OCI-LY1 (cell line): ENCODE data around the gene TSC1.

Experiments used
- H2AFZ ChIP-seq: fragments of 200-600 bp; sonication (generic), shearing (Covaris generic); 2 replicates; pipeline ENCODE4 v1.6.0; 2014; ENCODE audit warnings: antibody characterized with exemption, mild to moderate bottlenecking, low read length
- H3F3A ChIP-seq: fragments of 200-600 bp; sonication (generic), shearing (Covaris generic); 2 replicates; pipeline ENCODE4 v1.6.0; 2014; ENCODE audit warnings: mild to moderate bottlenecking, antibody characterized with exemption, low read length, moderate library complexity; ENCODE audit not compliant: insufficient read depth
- H3K27ac ChIP-seq: fragments of 200-600 bp; sonication (generic); 2 replicates; pipeline ENCODE4 v1.5.1; 2014; ENCODE audit warnings: low read length, mixed run types, mild to moderate bottlenecking, low read depth; ENCODE audit not compliant: poor library complexity, severe bottlenecking
- H3K27me3 ChIP-seq: fragments of 200-600 bp; sonication (generic); 2 replicates; pipeline ENCODE4 v1.6.0; 2014; ENCODE audit warnings: antibody characterized with exemption, mild to moderate bottlenecking, low read length, moderate library complexity; ENCODE audit not compliant: insufficient read depth
- H3K36me3 ChIP-seq: fragments of 200-600 bp; sonication (generic); 2 replicates; pipeline ENCODE4 v1.6.1; 2014; ENCODE audit warnings: mild to moderate bottlenecking, antibody characterized with exemption, low read length, moderate library complexity, mixed read lengths; ENCODE audit not compliant: insufficient read depth
- H3K4me1 ChIP-seq: fragments of 200-600 bp; sonication (generic); 2 replicates; pipeline ENCODE4 v1.5.1; 2014; ENCODE audit warnings: mild to moderate bottlenecking, low read length, moderate library complexity; ENCODE audit not compliant: insufficient read depth, severe bottlenecking
- H3K4me2 ChIP-seq: fragments of 200-600 bp; sonication (generic), shearing (Covaris generic); 2 replicates; pipeline ENCODE4 v1.6.1; 2014; ENCODE audit warnings: low read length
- H3K4me3 ChIP-seq: fragments of 200-600 bp; sonication (generic); 2 replicates; pipeline ENCODE4 v1.5.1; 2014; ENCODE audit warnings: low read length, low read depth, mild to moderate bottlenecking, mixed read lengths; ENCODE audit not compliant: poor library complexity, severe bottlenecking
- H3K79me2 ChIP-seq: fragments of 200-600 bp; shearing (Covaris generic); 2 replicates; pipeline ENCODE4 v1.6.1; 2016; ENCODE audit warnings: mixed run types, low read length, mixed read lengths; ENCODE audit not compliant: insufficient read depth
- H3K9ac ChIP-seq: fragments of 200-600 bp; sonication (generic), shearing (Covaris generic); 2 replicates; pipeline ENCODE4 v1.6.1; 2014; ENCODE audit warnings: mild to moderate bottlenecking, low read length, mixed read lengths
- H3K9me2 ChIP-seq: fragments of 200-600 bp; sonication (generic), shearing (Covaris generic); 2 replicates; pipeline ENCODE4 v1.6.1; 2014; ENCODE audit warnings: low read depth, mild to moderate bottlenecking, low read length, mixed read lengths
- H3K9me3 ChIP-seq: fragments of 200-600 bp; shearing (Covaris generic); 2 replicates; pipeline ENCODE4 v1.6.1; 2014; ENCODE audit warnings: low read length, mixed read lengths
- H4K20me1 ChIP-seq: fragments of 200-600 bp; sonication (generic), shearing (Covaris generic); 2 replicates; pipeline ENCODE4 v1.6.0; 2016; ENCODE audit warnings: mild to moderate bottlenecking, low read length; ENCODE audit not compliant: insufficient read depth
- CTCF ChIP-seq: fragments of 200-600 bp; sonication (generic), shearing (Covaris generic); IDR thresholded peaks from 2 replicates; pipeline ENCODE4 v1.5.1; 2017; ENCODE audit warnings: mild to moderate bottlenecking, antibody characterized with exemption, low read length, moderate library complexity, mixed read lengths
- EZH2 ChIP-seq: fragments of 200-600 bp; sonication (generic), shearing (Covaris generic); IDR thresholded peaks from 2 replicates; pipeline ENCODE4 v1.8.0; 2017; ENCODE audit warnings: borderline replicate concordance, mixed run types, mild to moderate bottlenecking, antibody characterized with exemption, low read length, moderate library complexity, mixed read lengths

The TSC1 gene

DNA sequence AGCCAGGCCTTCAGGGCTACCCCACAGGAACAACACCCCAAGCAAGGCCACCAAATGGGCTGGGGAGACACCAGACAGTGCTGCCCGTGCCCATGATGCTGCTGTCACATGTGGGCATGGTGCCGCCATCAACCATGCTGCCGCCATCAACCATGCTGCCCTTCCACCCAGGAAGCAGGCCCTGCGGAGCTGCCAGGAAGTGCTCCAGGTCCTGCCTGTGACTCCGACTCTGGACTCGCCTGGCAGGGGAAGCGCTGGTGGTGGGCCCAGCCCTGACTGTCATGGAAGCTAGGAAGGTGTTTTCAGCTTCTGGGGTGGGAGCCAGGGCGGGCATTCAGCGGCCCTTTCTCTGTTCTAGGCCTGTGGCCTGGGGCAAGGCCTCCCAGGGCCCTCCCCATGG is 75.2 kb downstream of the TSC1 start:
- H2AFZ ChIP-seq = no peak overlapping the region
- H3K4me1 ChIP-seq = no peaks in the 10 kb centered on the region
- H3F3A ChIP-seq = no peaks in the 10 kb centered on the region
- no peak overlapping the region for H3K4me3 ChIP-seq
- H3K4me2 ChIP-seq = no peak overlapping the region
- TF ChIP-seq EZH2 = no peak
- no peak for TF ChIP-seq CTCF
- H3K36me3 ChIP-seq = no peaks in the 10 kb centered on the region
- no peak overlapping the region for H3K9ac ChIP-seq
- H3K79me2 ChIP-seq = no peaks in the 10 kb centered on the region
- H3K27me3 ChIP-seq = no peaks in the 10 kb centered on the region
- no peaks in the 10 kb centered on the region for H3K9me2 ChIP-seq
- H3K9me3 ChIP-seq = no peaks in the 10 kb centered on the region
- no peaks in the 10 kb centered on the region for H4K20me1 ChIP-seq
- no peak overlapping the region for H3K27ac ChIP-seq

DNA sequence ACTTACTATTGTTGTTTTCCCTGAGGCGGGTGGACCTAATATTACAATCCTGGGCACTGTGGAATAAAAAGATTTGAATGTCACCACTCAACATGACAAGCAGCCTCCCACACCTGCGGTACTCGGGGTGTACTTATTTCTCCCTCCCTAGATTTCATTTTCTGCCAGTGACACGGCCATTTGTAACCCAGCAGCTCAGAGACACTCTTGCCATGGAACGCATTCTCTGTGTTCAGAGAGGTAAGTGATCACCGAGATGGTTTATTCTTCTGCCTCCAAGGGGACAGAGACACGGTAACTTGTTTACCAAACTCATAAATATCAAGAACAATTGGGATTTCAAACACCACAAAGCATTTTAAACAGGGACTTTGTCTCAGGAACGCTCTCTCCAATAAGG is 77.5 kb downstream of the TSC1 start:
- Histone ChIP-seq H4K20me1 (no peaks in the 10 kb centered on the region), H3K4me2 (no peak overlapping the region), H3K4me1 (no peaks in the 10 kb centered on the region), H3K9me3 (no peaks in the 10 kb centered on the region), H3K27me3 (no peaks in the 10 kb centered on the region; the same call in 1 of the 2 replicates), H3K9me2 (no peaks in the 10 kb centered on the region), H3K27ac (no peak overlapping the region), H3K4me3 (no peak overlapping the region), H2AFZ (no peak overlapping the region), H3K9ac (no peak overlapping the region), H3F3A (no peaks in the 10 kb centered on the region), H3K79me2 (no peaks in the 10 kb centered on the region), H3K36me3 (no peaks in the 10 kb centered on the region)
- TF ChIP-seq EZH2 (no peak), CTCF (no peak)

DNA sequence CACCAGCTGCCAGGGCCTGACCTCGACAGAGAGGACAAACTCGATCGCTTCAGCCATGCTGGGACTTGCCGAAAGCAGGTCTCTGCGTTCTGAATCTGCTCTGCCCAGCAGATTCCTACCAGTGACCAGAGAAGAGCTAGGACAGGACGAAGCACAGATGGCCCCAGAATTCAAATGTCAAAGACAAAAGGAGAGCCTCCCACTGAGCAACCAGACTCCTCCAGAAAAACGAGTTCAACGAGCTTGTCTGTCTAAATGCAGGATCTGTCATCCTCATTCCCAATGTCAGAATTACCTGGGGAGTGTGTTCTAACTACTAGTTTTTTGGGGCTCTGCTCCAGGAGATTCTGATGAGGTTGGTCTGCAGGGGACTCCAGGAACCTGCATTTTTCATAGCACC is 79.7 kb downstream of the TSC1 start:
- H3K9ac ChIP-seq = no peak overlapping the region
- no peaks in the 10 kb centered on the region for H3F3A ChIP-seq
- no peaks in the 10 kb centered on the region for H3K36me3 ChIP-seq
- no peaks in the 10 kb centered on the region for H3K9me3 ChIP-seq
- no peaks in the 10 kb centered on the region for H3K4me1 ChIP-seq
- H3K4me3 ChIP-seq = no peak overlapping the region
- H3K4me2 ChIP-seq = no peak overlapping the region
- no peaks in the 10 kb centered on the region for H3K9me2 ChIP-seq
- no peaks in the 10 kb centered on the region for H4K20me1 ChIP-seq
- no peak overlapping the region for H2AFZ ChIP-seq
- no peak overlapping the region for H3K27ac ChIP-seq
- TF ChIP-seq EZH2 (no peak), CTCF (no peak)
- no peaks in the 10 kb centered on the region for H3K79me2 ChIP-seq
- no peaks in the 10 kb centered on the region; the same call in 1 of the 2 replicates for H3K27me3 ChIP-seq
